A549 treated with DMSO at 1 μM for 4 hours (cell line): ENCODE results near the gene UBE2I. TPM values are rescaled to one million over a fixed set of nuclear protein-coding genes. Genes with fewer than 3 reads are reported as not detected.

Experiments
- total RNA-seq: library from RNA; stranded (reverse); fragments of 200-300 nt; extraction: Qiagen RNA extraction; gene quantifications from 5 replicates; pipeline ENCODE4 v1.2.3, GENCODE V29; 2022; ENCODE audit warnings: low read depth

The UBE2I gene
- total RNA-seq: 165 to 192 TPM (median 171 TPM) in 5 replicates

GRCh38 chr16:1308977-1309885, at the start of gene UBE2I:
UBE2I (plus strand) TSS chr16:1309636; CDS start chr16:1314031, 4,395 bp downstream.

GRCh38 chr16:1333149-1333812, 23.8 kb downstream of the UBE2I start, which contains the start of gene BAIAP3:
BAIAP3 (plus strand) TSS chr16:1333645; CDS start chr16:1338550, 4,905 bp downstream.

DNA sequence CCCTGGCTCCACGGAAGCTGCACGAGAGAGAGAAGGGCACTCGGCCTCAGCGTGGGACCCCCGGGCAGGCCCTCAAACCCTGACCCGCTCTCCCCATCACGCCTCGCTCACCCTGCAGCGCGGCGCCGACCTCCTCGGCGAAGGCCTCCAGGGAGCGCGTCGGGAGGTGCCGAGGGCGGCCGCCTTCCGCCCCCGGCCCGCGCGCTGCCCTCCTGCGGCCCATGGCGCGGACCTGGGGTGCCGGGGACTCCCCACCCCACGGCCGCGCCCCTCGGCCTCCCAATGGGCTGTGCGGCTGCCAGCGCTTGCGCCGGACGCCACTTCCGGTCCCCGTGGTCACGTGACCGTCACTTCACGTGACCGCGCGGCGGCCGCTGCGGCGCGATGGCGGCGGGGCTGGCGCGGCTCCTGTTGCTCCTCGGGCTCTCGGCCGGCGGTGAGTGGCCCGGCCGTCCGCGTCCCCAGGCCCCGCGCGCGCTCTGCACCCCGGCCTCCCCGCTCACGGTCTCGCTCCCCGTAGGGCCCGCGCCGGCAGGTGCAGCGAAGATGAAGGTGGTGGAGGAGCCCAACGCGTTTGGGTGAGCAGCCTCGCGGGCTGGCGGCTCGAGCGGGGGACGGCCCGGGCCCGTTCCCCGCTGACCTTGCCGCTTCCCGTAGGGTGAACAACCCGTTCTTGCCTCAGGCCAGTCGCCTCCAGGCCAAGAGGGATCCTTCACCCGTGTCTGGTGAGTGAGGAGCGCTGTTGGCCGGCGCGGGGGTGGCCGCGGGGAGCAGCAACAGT, 42.3 kb downstream of the UBE2I start, which contains the start of the genes GNPTG and TSR3:
TSS of gene GNPTG (plus strand) at position 350 of the 781 bp plus-strand sequence. CDS start at position 385, 35 bp downstream.
TSS of gene TSR3 (minus strand) at position 297 of the 781 bp plus-strand sequence. CDS start at position 223, 74 bp downstream.

Other genes with a start within 250 kb of the UBE2I start
- 0.11 to 0.30 TPM (median 0.26 TPM) in 5 replicates for gene SSTR5, start 236.9 kb upstream of the UBE2I start, total RNA-seq
- gene C1QTNF8, start 213.4 kb upstream of the UBE2I start, total RNA-seq: not detected in 5 replicates
- gene CACNA1H, start 156.5 kb upstream of the UBE2I start, total RNA-seq: 6.9 to 13.9 TPM (median 10.5 TPM) in 5 replicates
- 0.10 to 0.22 TPM (median 0.12 TPM) in 3 of 5 replicates, not detected in the others for gene TPSG1, start 84.4 kb upstream of the UBE2I start, total RNA-seq
- gene TPSB2, start 79.5 kb upstream of the UBE2I start, total RNA-seq: not detected in 5 replicates
- gene TPSAB1, start 68.9 kb upstream of the UBE2I start, total RNA-seq: 0.13 TPM in 1 of 5 replicates, not detected in the others
- gene TPSD1, start 53.6 kb upstream of the UBE2I start, total RNA-seq: not detected in 5 replicates
- 0.31 to 1.6 TPM (median 1.1 TPM) in 5 replicates for gene BAIAP3, start 24.0 kb downstream of the UBE2I start, total RNA-seq
- gene TSR3, start 42.2 kb downstream of the UBE2I start, total RNA-seq: 57.7 to 93.3 TPM (median 82.5 TPM) in 5 replicates
- 24.7 to 37.3 TPM (median 29.4 TPM) in 5 replicates for gene GNPTG, start 42.3 kb downstream of the UBE2I start, total RNA-seq
- gene UNKL, start 105.1 kb downstream of the UBE2I start, total RNA-seq: 28.3 to 55.1 TPM (median 46.1 TPM) in 5 replicates
- gene UQCC4, start 111.1 kb downstream of the UBE2I start, total RNA-seq: 34.1 to 37.8 TPM (median 35.7 TPM) in 5 replicates
- gene PERCC1, start 121.4 kb downstream of the UBE2I start, total RNA-seq: not detected in 5 replicates
- gene CCDC154, start 134.9 kb downstream of the UBE2I start, total RNA-seq: 0.09 to 0.57 TPM (median 0.28 TPM) in 5 replicates
- gene CLCN7, start 165.4 kb downstream of the UBE2I start, total RNA-seq: 56.1 to 84.3 TPM (median 77.2 TPM) in 5 replicates
- not detected in 5 replicates for gene PTX4, start 179.3 kb downstream of the UBE2I start, total RNA-seq
- 33.6 to 43.6 TPM (median 41.1 TPM) in 5 replicates for gene TELO2, start 183.7 kb downstream of the UBE2I start, total RNA-seq
- gene TMEM204, start 224.0 kb downstream of the UBE2I start, total RNA-seq: not detected in 5 replicates